Nephron (organoid): ENCODE results near the gene MRRF.

Experiments
- H3K27ac Mint-ChIP-seq, 3 experiments: 2 replicates each; pipeline ENCODE4 v1.8.0; 2020; ENCODE audit warnings: mixed read lengths in 3 of 3, mild to moderate bottlenecking in 2 of 3, moderate library complexity in 1 of 3
- H3K27me3 Mint-ChIP-seq: 2 replicates; pipeline ENCODE4 v1.8.0; 2021; ENCODE audit warnings: low read depth, mild to moderate bottlenecking, moderate library complexity, mixed read lengths
- H3K36me3 Mint-ChIP-seq: 2 replicates; pipeline ENCODE4 v1.8.0; 2020; ENCODE audit warnings: low read depth, mixed read lengths
- H3K4me1 Mint-ChIP-seq: 2 replicates; pipeline ENCODE4 v1.8.0; 2020; ENCODE audit warnings: mixed read lengths
- H3K4me3 Mint-ChIP-seq, 3 experiments: 2 replicates each; pipeline ENCODE4 v1.8.0; 2020; ENCODE audit warnings: mild to moderate bottlenecking in 3 of 3, mixed read lengths in 3 of 3, moderate library complexity in 2 of 3
- H3K9me3 Mint-ChIP-seq: 2 replicates; pipeline ENCODE4 v1.8.0; 2020; ENCODE audit warnings: mixed read lengths
- CTCF ChIP-seq, 3 experiments: fragments of 200-600 bp; sonication (generic); IDR thresholded peaks; one replicate each; pipeline ENCODE4 v1.5.0; 2021; ENCODE audit warnings: antibody characterized with exemption in 3 of 3; ENCODE audit not compliant: unreplicated experiment in 3 of 3

Gene MRRF, protein sequence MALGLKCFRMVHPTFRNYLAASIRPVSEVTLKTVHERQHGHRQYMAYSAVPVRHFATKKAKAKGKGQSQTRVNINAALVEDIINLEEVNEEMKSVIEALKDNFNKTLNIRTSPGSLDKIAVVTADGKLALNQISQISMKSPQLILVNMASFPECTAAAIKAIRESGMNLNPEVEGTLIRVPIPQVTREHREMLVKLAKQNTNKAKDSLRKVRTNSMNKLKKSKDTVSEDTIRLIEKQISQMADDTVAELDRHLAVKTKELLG

DNA sequence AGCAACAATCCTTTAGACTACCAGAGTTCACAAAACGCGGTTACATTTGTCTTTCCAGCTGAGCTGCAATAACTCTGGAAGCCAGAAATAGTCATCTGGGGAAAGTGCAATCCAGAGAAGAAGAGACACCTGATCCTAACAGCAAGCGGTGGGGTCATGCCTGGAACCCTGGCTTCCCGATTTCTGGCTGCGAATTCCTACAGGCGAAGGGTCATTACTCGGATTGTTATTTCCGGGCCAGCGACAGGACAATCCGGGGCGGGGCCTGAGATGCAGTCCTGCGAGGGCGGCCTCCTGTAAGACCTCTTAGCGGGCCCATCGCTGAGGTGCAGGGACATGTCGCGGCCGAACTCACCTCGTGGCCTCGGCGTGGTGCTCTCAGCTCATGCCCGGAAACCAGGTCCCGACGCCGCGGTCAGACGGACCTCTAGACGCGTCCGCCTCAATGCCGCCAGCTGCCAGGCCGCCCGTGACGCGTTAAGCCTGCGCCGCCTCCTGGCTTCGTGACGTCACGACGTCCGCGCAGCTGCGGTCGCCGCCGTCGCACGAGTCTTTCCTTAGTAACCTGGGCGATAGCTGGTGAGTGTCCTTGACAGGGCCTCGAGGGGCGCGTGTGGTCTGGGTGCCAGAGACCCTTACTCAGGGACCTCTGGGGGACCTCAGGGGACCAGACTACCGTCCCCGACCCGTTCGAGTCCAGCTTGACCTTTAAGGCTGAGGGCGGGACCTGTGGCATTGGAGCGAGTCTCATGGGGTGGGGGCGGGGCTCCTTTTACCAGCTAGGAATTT, at the start of gene MRRF, which contains the start of gene RBM18:
Gene MRRF (plus strand): TSS at position 523 of the 789 bp plus-strand sequence. CDS start 6,010 bp downstream, outside the sequence.
Gene RBM18 (minus strand): TSS at position 481 of the 789 bp plus-strand sequence. CDS start 3,348 bp downstream, outside the sequence.
- Mint-ChIP-seq H3K4me3 (peak within 1 kb of the TSS; percentile 99), H3K27me3 (no peaks in the 10 kb centered on the region), H3K9me3 (no peaks in the 10 kb centered on the region), H3K4me1 (peaks cover 50% of the 10 kb centered on the region), H3K27ac (peak within 1 kb of the TSS; percentile 92 to 96 (median 95)), H3K36me3 (peaks cover 21% of the 10 kb centered on the region)
- TF ChIP-seq CTCF (IDR thresholded peaks at IDR 0.05; ENCODE audit: unreplicated experiment in 3 of 3), result no peak

GRCh38 chr9:122215663-122216062, 49.0 kb upstream of the MRRF start:
- peaks cover 4% of the 10 kb centered on the region for H3K9me3 Mint-ChIP-seq
- TF ChIP-seq CTCF (IDR thresholded peaks at IDR 0.05; ENCODE audit: unreplicated experiment in 3 of 3), result no peak
- peaks cover 37% of the 10 kb centered on the region for H3K4me1 Mint-ChIP-seq
- H3K27me3 Mint-ChIP-seq, result peaks cover 100% of the 10 kb centered on the region
- no peak overlapping the region for H3K27ac Mint-ChIP-seq
- no peak overlapping the region for H3K4me3 Mint-ChIP-seq
- H3K36me3 Mint-ChIP-seq, result no peaks in the 10 kb centered on the region

GRCh38 chr9:122216138-122216797, 48.4 kb upstream of the MRRF start:
- TF ChIP-seq CTCF (IDR thresholded peaks at IDR 0.05; ENCODE audit: unreplicated experiment in 3 of 3), result no peak
- H3K4me1 Mint-ChIP-seq, result peaks cover 37% of the 10 kb centered on the region
- peak overlapping the region in 1 of 3 experiments; percentile 25 for H3K4me3 Mint-ChIP-seq
- no peak overlapping the region for H3K27ac Mint-ChIP-seq
- no peaks in the 10 kb centered on the region for H3K36me3 Mint-ChIP-seq
- peaks cover 4% of the 10 kb centered on the region for H3K9me3 Mint-ChIP-seq
- peaks cover 100% of the 10 kb centered on the region for H3K27me3 Mint-ChIP-seq

DNA sequence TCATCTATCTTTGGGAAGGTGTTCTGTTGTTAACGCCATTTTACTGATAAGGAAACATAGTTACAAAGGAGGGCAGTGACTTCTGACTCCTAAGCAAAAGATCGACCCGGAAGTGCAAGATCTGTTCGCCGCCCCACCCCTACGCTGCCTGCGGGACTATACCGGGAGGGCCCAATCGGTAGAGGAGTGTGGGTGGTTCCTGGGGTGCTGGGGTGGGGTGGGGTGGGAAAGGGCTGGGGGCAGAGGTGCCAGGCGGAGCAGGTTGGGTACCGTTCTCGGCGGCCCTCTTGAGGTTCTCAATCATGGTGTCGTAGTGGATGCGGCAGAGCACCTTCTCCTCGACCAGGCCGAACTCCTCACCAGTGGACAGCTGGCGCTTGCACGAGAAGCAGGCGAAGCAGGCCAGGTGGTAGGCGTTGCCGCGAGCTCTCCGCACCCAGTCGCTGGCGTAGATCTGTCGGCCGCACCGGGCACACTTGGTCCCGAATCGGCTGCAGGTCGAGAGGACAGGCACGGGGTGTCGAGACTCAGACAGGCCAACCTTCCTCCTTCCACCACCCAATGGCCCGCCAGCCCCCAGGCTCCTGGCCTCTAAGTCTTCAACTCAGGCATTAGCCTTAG, 47.8 kb upstream of the MRRF start:
- Mint-ChIP-seq H3K4me3 (peak overlapping the region in 1 of 3 experiments; percentile 25), H3K4me1 (peaks cover 43% of the 10 kb centered on the region), H3K27ac (no peak overlapping the region), H3K9me3 (peaks cover 4% of the 10 kb centered on the region), H3K27me3 (peaks cover 100% of the 10 kb centered on the region), H3K36me3 (no peaks in the 10 kb centered on the region)
- no peak for TF ChIP-seq CTCF (IDR thresholded peaks at IDR 0.05; ENCODE audit: unreplicated experiment in 3 of 3)

DNA sequence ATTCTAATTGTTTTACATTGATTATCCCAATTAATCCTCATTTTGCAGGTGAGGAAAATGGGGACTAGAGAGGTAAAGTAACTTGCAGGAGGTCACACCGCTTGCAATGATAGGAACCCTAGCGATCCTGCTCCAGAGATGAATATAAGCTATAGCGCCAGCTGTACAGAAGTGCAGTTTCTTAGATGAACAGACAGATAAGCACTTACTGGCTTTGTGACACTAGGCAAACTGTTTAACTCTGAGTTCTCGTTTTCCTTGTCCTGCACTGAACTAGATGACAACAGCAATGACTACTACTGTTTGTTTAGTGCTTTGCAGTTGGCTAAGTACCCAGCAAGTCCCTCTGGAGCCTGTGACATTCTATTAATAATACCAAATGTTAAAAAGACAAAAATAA, 47.0 kb upstream of the MRRF start:
- Mint-ChIP-seq H3K36me3 (no peaks in the 10 kb centered on the region), H3K9me3 (peaks cover 4% of the 10 kb centered on the region), H3K4me3 (peak overlapping the region in 2 of 3 experiments; percentile 28 to 49), H3K27ac (no peak overlapping the region), H3K27me3 (peaks cover 100% of the 10 kb centered on the region), H3K4me1 (peaks cover 46% of the 10 kb centered on the region)
- no peak for TF ChIP-seq CTCF (IDR thresholded peaks at IDR 0.05; ENCODE audit: unreplicated experiment in 3 of 3)
